Astrocyte of the spinal cord (primary cell): ENCODE measurements around the gene PCGF5.
A peak's percentile ranks its signal among the peaks of the same experiment; 100 is the strongest.
"Not testable (repeated sequence)": the region's sequence is repeated elsewhere in the genome, so short reads cannot be mapped to it uniquely, and the experiment has no call there.

Experiments used
- DNase-seq: peaks from one replicate; pipeline ENCODE4 v3.0.0; 2011; ENCODE audit warnings: low read depth, low spot score
- H3K4me3 ChIP-seq: 2 replicates; pipeline ENCODE4 v1.5.1; 2011; ENCODE audit warnings: low read depth, mild to moderate bottlenecking, low read length, moderate library complexity
- in situ Hi-C: cut with HindIII; loops from 2 replicates; pipeline ENCODE4 v1.10.0; 2017; ENCODE audit warnings: low sequenced_read_pairs
- TF ChIP-seq, protein P1 (sequence below): IDR thresholded peaks from 2 replicates; pipeline ENCODE4 v1.5.1; 2012; ENCODE audit warnings: low read depth, mild to moderate bottlenecking, low read length, inconsistent platforms

Gene PCGF5

DNA sequence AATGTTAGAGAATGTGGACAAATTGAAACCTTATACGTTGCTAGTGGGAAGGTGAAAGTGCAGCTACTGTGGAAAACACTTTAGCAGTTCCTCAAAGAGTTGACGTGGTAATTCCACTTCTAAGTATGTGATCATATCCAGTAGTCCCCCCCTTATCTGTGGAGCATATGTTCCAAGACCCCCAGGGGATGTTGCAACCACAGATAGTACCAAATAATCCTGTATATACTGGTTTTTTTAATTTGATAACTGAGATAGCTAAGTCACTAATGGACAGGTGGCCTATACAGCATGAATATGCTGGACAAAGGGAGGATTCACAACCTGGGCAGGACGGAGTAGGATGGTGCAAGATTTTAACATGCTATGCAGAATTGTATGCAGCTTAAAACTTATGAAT is 36.8 kb downstream of the PCGF5 start:
- DNase-seq = no peak
- in situ Hi-C loops = no loop called here
- TF ChIP-seq, protein P1, sequence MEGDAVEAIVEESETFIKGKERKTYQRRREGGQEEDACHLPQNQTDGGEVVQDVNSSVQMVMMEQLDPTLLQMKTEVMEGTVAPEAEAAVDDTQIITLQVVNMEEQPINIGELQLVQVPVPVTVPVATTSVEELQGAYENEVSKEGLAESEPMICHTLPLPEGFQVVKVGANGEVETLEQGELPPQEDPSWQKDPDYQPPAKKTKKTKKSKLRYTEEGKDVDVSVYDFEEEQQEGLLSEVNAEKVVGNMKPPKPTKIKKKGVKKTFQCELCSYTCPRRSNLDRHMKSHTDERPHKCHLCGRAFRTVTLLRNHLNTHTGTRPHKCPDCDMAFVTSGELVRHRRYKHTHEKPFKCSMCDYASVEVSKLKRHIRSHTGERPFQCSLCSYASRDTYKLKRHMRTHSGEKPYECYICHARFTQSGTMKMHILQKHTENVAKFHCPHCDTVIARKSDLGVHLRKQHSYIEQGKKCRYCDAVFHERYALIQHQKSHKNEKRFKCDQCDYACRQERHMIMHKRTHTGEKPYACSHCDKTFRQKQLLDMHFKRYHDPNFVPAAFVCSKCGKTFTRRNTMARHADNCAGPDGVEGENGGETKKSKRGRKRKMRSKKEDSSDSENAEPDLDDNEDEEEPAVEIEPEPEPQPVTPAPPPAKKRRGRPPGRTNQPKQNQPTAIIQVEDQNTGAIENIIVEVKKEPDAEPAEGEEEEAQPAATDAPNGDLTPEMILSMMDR = no peak
- H3K4me3 ChIP-seq = no peak overlapping the region

DNA sequence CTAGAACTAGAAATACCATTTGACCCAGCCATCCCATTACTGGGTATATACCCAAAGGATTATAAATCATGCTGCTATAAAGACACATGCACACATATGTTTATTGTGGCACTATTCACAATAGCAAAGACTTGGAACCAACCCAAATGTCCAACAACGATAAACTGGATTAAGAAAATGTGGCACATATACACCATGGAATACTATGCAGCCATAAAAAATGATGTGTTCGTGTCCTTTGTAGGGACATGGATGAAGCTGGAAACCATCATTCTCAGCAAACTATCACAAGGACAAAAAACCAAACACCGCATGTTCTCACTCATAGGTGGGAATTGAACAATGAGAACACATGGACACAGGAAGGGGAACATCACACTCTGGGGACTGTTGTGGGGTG is 40.0 kb downstream of the PCGF5 start:
- in situ Hi-C loops, H3K4me3 ChIP-seq, DNase-seq: not testable (repeated sequence)

DNA sequence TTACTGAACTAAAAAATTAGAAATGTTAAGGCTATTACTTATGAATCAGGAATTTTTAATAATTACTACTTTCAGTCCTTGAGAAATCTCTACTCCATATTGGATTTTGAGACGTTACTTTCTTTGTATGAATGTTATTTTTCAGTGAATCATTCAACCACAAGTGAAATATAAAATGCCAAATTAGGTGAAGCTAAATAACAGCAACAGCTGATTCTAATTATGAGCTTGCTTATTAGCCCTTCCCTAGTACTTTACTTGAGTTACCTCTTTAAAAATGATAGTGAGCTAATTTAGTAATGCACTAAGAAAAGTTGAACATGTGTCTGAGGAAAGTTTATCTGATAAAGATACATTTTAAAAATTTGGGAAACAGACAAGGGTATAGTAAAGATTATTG is 51.4 kb downstream of the PCGF5 start:
- H3K4me3 ChIP-seq = no peak overlapping the region
- peak; percentile 30 for DNase-seq
- TF ChIP-seq, protein P1 = no peak
- in situ Hi-C loops = no loop called here

DNA sequence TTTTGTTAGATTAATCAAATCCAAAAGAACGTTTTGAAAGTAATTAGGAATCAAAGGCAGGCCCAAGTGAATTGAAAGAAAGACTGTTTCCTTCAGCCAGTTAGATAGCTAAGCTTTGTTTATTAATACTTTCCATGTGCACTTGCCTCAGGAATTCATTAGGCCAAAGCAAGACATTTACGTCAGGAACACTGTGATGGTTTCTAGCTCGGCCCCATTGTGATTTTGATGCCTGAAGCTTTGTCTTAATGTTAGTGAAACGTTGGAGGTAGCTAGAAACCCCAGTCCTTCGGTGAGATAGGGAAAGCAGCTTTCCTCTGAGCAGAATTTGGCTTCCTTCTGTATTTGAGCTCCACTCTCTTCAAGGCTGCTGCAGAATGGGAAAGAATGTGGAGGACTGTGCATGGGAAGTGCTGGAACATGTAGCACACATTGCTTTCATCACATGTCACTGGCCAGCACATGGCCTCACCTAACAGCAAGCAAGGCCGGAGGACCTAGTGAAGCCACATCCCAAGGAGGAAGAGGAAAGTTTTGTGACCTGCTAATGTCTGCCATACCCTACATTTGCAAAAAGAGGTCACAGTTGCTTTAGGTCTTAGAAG is 64.1 kb downstream of the PCGF5 start:
- no peak for DNase-seq
- TF ChIP-seq, protein P1 = no peak
- no peak overlapping the region for H3K4me3 ChIP-seq
- in situ Hi-C loops = no loop called here

DNA sequence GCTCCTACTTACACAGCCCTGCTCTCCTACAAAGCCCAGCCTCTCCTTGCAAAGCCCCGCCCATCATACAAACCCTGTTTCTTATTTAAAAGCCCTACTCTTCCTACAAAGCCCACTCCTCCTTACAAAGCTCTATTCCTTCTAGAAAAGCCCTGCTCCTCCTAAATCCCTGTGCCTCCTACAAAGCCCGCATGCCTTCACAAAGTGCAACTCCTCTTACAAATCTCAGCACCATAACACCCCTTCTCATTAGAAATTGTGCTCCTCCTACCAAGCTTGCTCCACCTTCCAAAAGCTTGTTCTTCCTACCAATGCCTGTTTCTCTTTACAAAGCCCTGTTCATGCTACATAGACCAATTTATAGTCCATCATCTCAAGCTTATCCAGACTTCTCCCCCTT is 66.1 kb downstream of the PCGF5 start:
- TF ChIP-seq, protein P1 = no peak
- H3K4me3 ChIP-seq = no peak overlapping the region
- no peak for DNase-seq
- in situ Hi-C loops = no loop called here

DNA sequence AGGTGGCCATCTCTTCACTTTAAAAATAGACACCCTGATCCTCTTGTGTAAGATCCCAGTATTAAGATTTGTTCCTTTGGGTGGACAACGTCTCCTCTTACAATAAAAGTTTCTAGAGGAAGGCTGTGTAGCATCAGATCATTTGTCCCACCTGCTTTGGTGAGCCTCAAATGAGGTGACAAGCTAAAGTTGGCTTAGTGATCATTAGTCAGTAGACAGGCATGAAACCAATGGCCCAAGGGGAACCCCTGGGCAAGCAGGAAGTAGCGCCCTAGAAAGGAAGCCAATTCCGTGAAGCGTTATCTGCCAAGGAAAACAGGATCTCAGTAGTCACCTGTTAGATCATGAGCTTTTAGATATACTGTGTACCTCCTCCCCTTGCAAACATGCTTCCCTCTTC is 66.8 kb downstream of the PCGF5 start:
- H3K4me3 ChIP-seq = no peak overlapping the region
- TF ChIP-seq, protein P1 = no peak
- no peak for DNase-seq
- in situ Hi-C loops = no loop called here

DNA sequence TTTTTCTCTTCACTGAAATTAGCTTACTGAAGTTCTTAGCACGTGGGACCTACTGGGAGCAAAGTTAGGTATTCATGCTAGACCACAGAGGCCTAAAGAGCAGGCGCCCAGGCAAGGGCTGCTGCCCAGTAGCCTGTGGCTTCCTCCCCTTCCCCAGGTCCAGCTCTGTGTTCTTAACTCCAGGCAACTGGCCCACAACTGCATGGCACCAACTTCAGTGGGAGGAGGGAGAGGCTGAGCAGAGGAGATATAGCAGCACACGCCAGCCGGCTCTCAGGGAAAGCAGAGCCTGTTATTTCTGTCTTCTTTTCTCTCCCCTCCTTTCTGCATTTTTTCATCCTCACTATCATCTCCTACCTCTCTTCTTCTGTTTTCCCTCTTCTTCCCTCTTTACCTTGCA is 67.4 kb downstream of the PCGF5 start:
- no peak for DNase-seq
- H3K4me3 ChIP-seq = no peak overlapping the region
- TF ChIP-seq, protein P1 = no peak
- in situ Hi-C loops = no loop called here
